ENCODE measurements around the gene CPD.
"Not testable (repeated sequence)": the region's sequence is repeated elsewhere in the genome, so short reads cannot be mapped to it uniquely, and the experiment has no call there.

Gene CPD

DNA sequence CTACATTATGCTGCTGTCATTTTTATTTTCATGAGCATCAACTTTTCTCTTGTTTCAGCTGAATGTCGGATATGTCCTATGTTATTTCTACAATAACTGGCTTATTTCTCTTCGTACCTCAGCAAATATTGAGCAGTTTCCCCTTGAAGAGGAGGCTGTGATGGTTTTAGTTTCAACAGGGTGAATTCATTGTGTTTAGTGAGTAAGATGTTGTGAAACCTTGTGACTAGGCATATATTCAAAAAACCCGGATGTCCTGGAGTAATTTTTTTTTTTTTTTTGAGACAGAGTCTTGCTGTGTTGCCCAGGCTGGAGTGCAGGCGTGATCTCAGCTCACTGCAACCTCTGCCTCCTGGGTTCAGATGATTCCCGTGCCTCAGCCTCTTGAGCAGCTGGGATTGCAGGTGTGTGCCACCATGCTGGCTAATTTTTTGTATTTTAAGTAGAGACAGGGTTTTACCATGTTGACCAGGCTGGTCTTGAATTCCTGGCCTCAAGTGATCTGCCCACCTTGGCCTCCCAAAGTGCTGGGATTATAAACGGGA is 11.1 kb downstream of the CPD start:
- Mint-ChIP-seq H3K36me3 (ENCODE audit: low read depth) (peaks cover 62% of the 10 kb centered on the region), H3K4me3 (no peak overlapping the region), H3K9me3 (no peaks in the 10 kb centered on the region), H3K27ac (no peak overlapping the region), H3K4me1 (ENCODE audit: low read depth) (no peaks in the 10 kb centered on the region), H3K27me3 (no peaks in the 10 kb centered on the region)

DNA sequence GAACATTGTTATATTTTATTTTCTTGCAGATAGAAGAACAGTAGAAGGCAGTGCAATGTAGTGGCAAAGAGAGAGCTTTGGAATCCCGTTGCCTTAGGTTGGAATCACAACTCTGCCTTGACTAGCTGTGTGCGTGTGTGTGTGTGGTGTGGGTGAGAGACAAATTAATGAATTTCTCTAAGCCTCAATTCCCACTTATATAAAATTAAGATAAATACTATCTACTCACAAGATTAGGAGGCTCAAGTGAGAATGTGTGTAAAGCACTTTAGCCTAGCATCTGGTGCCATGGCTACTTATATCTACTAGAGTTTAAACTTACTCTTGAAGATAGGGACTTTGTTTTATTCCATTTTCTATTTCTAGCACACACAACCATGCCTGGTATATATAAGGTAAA is 12.8 kb downstream of the CPD start:
- Mint-ChIP-seq H3K36me3 (ENCODE audit: low read depth) (peaks cover 54% of the 10 kb centered on the region), H3K27me3 (no peaks in the 10 kb centered on the region), H3K9me3 (no peaks in the 10 kb centered on the region), H3K4me1 (ENCODE audit: low read depth) (no peaks in the 10 kb centered on the region), H3K4me3 (no peak overlapping the region), H3K27ac (no peak overlapping the region)

DNA sequence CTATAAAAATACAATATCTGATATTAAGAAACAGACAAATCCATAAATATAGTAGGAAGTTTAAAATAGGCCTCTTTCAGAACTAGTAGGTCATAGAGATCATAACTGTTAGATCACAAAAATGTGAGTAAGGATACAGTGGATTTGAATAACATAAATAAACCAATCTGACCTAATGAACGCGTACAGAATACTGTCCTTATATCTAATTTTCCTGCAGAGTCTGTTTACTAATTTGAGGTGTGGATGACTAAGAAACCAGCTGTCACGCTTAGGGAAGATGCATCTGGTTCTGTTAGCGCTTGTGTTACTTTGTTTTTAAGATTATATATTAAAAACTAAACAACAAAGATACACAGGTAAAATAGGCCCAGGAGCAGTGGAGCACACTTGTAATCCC is 14.8 kb downstream of the CPD start:
- Mint-ChIP-seq H3K4me1 (ENCODE audit: low read depth) (peaks cover 4% of the 10 kb centered on the region), H3K27ac (no peak overlapping the region), H3K36me3 (ENCODE audit: low read depth) (peaks cover 46% of the 10 kb centered on the region), H3K9me3 (no peaks in the 10 kb centered on the region), H3K27me3 (no peaks in the 10 kb centered on the region), H3K4me3 (no peak overlapping the region)

DNA sequence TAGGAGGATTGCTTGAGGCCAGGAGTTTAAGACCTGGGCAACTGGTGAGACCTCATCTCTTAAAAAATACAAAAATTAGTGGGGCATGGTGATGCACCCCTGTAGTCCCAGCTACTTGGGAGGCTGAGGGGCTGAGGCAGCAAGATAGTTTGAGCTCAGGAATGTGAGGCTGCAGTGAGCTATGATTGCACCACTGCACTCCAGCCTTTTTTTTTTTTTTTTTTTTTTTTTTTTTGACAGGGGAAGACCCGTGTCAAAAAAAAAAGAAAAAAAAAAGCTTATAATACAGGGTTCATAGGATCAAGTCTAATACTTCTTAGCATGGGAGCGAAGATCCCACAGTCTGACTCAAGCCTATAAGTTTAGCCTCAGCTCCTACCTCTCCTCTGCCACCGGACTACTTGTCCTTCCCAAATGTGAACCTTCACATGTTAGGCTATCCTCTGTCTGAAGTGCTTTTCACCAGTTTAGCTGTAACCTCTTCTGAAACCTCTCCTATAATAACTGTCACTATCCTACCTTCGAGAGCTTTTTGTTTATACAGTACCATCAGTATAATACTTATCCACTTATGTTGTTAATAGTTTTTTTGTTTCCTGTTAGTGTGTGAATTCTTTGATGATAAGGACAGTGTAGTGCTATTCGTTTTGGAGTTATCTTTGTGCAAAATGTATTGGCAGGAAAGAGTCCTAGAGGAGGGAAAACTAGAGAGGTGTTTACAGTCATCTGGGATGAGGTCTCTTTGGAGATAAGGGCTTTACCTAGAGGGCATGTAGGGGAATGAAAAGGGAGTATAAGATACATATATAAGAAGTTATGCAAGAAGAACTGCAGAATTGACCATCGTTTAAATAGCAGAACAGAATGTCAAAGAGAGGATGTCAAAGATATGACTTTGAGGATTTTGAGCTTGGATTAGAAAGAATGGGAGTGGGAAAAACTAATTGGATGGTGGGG is 15.5 kb downstream of the CPD start:
- H3K27ac Mint-ChIP-seq: no peak overlapping the region
- peaks cover 4% of the 10 kb centered on the region for H3K4me1 Mint-ChIP-seq (ENCODE audit: low read depth)
- H3K27me3 Mint-ChIP-seq: no peaks in the 10 kb centered on the region
- H3K36me3 Mint-ChIP-seq (ENCODE audit: low read depth): peaks cover 46% of the 10 kb centered on the region
- H3K9me3 Mint-ChIP-seq: no peaks in the 10 kb centered on the region
- no peak overlapping the region for H3K4me3 Mint-ChIP-seq

DNA sequence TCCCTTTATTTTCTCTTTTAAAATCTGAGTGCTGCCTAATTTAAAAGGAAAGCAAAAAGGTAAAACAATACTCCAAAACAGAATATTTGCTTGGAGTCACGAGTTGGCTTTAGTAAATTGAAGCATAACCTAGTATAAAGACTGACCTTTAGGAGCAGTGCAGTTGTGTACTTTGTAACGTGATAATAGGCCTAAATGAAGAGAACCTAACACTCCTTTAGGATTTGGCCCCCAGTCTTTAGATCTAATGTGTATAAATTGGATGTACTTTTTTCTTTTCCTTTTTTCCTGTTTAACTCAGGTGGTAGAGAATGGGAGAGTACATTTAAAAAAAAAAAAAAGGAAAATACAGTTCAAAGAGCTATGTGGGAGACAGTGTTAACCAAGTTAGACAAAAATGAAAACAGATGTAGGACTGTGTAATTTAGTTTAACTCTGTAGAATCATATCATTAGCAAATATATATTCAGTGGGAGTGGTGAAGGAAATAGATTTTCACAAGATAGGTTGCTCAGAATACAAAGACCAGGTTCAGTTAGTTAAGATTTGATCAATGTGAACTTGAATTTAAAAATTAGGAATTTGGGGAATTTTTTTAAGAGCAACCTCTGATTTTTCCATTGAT is 16.8 kb downstream of the CPD start:
- peaks cover 40% of the 10 kb centered on the region for H3K36me3 Mint-ChIP-seq (ENCODE audit: low read depth)
- H3K9me3 Mint-ChIP-seq: no peaks in the 10 kb centered on the region
- no peak overlapping the region for H3K4me3 Mint-ChIP-seq
- H3K27ac Mint-ChIP-seq: no peak overlapping the region
- peaks cover 4% of the 10 kb centered on the region for H3K4me1 Mint-ChIP-seq (ENCODE audit: low read depth)
- H3K27me3 Mint-ChIP-seq: no peaks in the 10 kb centered on the region

DNA sequence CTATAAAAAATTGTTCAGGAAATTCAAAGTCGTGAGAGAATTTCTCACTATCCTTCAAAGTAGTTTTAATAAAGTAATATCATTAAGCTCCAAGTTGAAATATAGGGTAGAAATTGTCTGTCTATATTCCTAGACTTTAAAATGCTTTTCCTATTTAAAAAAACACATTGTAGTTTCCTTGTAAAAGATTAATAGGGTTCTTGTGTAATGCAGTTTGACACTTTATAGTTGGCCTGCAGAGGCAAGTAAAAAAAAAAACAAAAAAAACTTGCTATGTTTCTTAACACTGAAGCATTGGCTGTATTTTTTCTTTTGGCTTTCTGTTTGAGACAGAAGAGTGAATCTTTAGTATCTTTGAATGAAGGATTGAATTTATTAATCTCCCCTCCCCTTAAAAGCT is 17.4 kb downstream of the CPD start:
- no peak overlapping the region for H3K4me3 Mint-ChIP-seq
- H3K4me1 Mint-ChIP-seq (ENCODE audit: low read depth): peaks cover 4% of the 10 kb centered on the region
- peaks cover 39% of the 10 kb centered on the region for H3K36me3 Mint-ChIP-seq (ENCODE audit: low read depth)
- no peaks in the 10 kb centered on the region for H3K27me3 Mint-ChIP-seq
- no peak overlapping the region for H3K27ac Mint-ChIP-seq
- H3K9me3 Mint-ChIP-seq: no peaks in the 10 kb centered on the region

DNA sequence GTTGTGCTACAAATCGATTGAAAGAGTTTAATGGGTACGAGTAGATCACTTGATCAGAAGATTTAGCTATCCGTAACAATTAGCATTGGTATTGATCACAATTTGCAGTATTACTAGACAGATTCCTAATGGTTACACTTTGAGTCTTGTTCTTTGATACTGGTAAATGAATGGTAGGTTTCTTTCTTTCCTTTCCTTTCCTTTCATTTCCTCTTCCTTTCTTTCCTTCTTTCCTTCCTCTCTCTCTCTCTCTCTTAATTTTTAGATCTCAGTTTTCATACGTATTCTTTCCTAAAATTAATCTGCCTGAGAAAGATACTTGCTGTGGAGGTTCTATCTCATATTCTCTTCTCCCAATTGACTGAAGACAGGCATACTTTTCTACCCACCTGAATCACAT is 17.9 kb downstream of the CPD start:
- no peaks in the 10 kb centered on the region for H3K9me3 Mint-ChIP-seq
- H3K27me3 Mint-ChIP-seq: no peaks in the 10 kb centered on the region
- no peak overlapping the region for H3K4me3 Mint-ChIP-seq
- H3K27ac Mint-ChIP-seq: no peak overlapping the region
- H3K36me3 Mint-ChIP-seq (ENCODE audit: low read depth): peaks cover 39% of the 10 kb centered on the region
- H3K4me1 Mint-ChIP-seq (ENCODE audit: low read depth): peaks cover 4% of the 10 kb centered on the region

DNA sequence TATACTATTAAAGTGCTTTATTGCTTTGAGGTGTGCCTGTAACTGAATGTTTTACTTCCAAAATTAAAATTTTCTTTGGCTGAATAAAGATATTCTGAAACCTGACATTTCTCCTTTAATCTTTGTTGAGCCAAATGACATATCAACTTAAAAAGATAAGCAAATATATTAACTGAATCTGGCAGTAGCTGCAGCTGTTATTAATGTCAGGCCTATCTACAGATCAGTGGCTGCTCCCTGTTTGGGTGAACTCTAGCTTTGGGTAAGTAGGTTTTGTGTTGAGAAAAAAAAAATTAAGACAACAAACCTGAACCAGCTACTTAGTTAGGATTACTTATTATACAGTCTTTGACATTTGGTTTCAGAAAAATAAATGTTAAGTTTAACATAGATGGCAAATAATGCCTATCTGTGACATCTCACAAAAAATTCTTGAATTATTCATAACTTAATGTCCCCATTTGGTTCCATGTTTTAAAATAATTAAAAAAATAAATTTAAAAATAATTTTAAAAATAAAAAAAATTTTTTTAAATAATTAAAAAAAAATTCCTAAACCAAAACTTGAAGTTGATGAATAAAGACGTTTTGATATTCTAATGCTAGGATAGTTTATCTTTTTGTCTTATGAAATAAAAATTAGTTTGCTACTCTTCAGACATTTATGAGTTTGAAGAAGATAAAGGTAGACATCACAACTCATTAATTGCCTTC is 19.8 kb downstream of the CPD start:
- Mint-ChIP-seq H3K36me3 (ENCODE audit: low read depth) (peaks cover 42% of the 10 kb centered on the region), H3K27ac (no peak overlapping the region), H3K27me3 (no peaks in the 10 kb centered on the region), H3K4me1 (ENCODE audit: low read depth) (peaks cover 13% of the 10 kb centered on the region), H3K9me3 (peaks cover 2% of the 10 kb centered on the region), H3K4me3 (no peak overlapping the region)

DNA sequence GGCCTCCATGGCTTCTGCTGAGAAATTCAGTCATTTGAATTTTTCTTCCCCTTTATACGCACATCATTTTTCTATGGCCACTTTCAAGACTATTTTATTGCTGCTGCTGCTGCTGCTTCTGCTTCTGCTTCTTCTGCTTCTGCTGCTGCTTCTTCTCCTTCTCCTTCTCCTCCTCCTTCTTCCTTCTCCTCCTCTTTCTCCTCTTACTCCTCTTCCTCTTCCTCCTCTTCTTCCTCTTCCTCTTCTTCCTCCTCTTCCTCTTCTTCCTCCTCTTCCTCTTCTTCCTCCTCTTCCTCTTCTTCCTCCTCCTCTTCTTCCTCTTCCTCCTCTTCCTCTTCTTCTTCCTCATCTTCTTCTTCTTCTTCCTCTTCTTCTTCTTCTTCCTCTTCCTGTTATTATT is 22.4 kb downstream of the CPD start:
- H3K36me3 Mint-ChIP-seq (ENCODE audit: low read depth): peaks cover 36% of the 10 kb centered on the region
- H3K27ac Mint-ChIP-seq: peak overlapping the region; percentile 15
- H3K4me1 Mint-ChIP-seq (ENCODE audit: low read depth): peaks cover 25% of the 10 kb centered on the region
- no peak overlapping the region for H3K4me3 Mint-ChIP-seq
- H3K27me3 Mint-ChIP-seq: no peaks in the 10 kb centered on the region
- peaks cover 4% of the 10 kb centered on the region for H3K9me3 Mint-ChIP-seq

DNA sequence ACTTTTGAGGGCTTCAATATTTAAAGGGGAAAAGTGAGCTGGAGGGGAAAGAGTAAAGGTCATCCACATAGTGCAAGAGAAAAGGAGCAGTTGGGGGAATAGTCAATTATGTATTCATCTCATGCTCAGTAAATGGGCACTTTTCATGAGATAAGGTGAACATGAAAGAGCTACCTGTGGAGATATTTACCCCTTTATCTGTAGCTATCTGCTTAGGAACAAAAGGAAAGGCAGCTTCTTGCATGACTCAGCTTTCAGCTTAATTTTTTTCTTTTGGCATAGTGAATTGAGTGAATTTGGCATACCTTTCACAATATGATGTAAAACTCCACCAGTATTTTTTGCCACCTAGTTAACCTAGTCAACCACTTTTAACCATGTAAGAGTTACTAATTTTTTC is 26.4 kb downstream of the CPD start:
- no peaks in the 10 kb centered on the region for H3K27me3 Mint-ChIP-seq
- peaks cover 55% of the 10 kb centered on the region for H3K36me3 Mint-ChIP-seq (ENCODE audit: low read depth)
- H3K27ac Mint-ChIP-seq: peak overlapping the region; percentile 40
- peaks cover 36% of the 10 kb centered on the region for H3K4me1 Mint-ChIP-seq (ENCODE audit: low read depth)
- H3K9me3 Mint-ChIP-seq: peaks cover 4% of the 10 kb centered on the region
- H3K4me3 Mint-ChIP-seq: no peak overlapping the region

DNA sequence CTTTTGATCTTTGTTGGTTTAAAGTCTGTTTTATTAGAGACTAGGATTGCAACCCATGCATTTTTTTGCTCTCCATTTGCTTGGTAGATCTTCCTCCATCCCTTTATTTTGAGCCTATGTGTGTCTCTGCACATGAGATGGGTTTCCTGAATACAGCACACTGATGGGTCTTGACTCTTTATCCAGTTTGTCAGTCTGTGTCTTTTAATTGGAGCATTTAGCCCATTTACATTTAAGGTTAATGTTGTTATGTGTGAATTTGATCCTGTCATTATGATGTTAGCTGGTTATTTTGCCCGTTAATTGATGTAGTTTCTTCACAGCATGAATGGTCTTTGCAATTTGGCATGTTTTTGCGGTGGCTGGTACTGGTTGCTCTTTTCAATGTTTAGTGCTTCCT is 31.9 kb downstream of the CPD start:
- Mint-ChIP-seq H3K4me1 (ENCODE audit: low read depth) (peaks cover 60% of the 10 kb centered on the region), H3K36me3 (ENCODE audit: low read depth) (peaks cover 49% of the 10 kb centered on the region), H3K27ac (peak overlapping the region; percentile 34)
- H3K27me3 Mint-ChIP-seq, H3K9me3 Mint-ChIP-seq, H3K4me3 Mint-ChIP-seq: not testable (repeated sequence)

DNA sequence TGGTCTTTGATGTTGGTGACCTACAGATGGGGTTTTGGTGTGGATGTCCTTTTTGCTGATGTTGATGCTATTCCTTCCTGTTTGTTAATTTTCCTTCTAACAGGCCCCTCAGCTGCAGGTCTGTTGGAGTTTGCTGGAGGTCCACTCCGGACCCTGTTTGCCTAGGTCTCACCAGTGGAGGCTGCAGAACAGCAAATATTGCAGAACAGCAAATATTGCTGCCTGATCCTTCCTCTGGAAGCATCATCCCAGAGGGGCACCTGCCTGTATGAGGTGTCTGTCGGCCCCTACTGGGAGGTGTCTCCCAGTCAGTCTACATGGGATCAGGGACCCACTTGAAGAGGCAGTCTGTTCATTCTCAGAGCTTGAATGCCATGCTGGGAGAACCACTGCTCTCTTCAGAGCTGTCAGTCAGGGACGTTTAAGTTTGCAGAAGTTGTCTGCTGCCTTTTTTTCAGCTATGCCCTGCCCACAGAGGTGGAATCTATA is 33.3 kb downstream of the CPD start:
- H3K4me3 Mint-ChIP-seq, H3K9me3 Mint-ChIP-seq, H3K27me3 Mint-ChIP-seq, H3K27ac Mint-ChIP-seq: not testable (repeated sequence)
- Mint-ChIP-seq H3K4me1 (ENCODE audit: low read depth) (peaks cover 67% of the 10 kb centered on the region), H3K36me3 (ENCODE audit: low read depth) (peaks cover 52% of the 10 kb centered on the region)

DNA sequence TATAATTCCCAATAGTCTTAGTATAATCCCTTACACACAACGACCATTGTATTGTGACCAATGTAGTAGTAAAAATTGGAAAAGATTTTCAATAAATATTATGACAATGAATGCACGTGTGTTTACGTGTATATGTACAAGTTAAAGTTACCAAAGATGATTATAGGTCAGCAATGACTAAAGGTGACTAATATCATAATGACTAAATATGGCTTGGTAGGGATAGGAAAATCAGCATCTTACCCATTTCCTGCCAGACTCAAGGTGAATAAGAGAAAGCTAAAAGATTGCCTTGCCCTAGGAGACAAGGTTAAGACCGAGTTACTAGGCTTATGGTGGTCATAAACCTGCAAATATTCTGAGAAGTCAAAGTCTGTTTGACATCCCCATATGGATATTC is 34.4 kb downstream of the CPD start:
- H3K36me3 Mint-ChIP-seq (ENCODE audit: low read depth): peaks cover 48% of the 10 kb centered on the region
- H3K27ac Mint-ChIP-seq: peak overlapping the region; percentile 85
- H3K4me1 Mint-ChIP-seq (ENCODE audit: low read depth): peaks cover 63% of the 10 kb centered on the region
- peak overlapping the region; percentile 35 for H3K4me3 Mint-ChIP-seq
- H3K27me3 Mint-ChIP-seq: no peaks in the 10 kb centered on the region
- H3K9me3 Mint-ChIP-seq: peaks cover 3% of the 10 kb centered on the region

DNA sequence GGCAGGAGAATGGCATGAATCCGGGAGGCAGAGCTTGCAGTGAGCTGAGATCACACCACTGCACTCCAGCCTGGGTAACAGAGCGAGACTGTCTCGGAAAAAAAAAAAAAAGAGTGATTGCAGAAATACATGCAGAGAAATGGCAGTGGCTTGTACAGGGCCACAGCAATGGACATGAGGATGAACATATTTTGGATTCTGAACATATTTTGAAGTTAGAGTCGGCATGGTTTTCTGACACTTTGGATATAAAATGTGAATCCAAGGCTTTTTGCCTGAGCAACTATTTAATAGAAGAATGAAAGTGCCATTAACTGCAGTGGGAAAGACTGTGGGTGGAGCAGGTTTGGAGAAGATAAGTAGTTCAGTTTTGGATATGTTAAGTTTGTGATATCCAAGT is 35.8 kb downstream of the CPD start:
- peak overlapping the region; percentile 46 for H3K27ac Mint-ChIP-seq

DNA sequence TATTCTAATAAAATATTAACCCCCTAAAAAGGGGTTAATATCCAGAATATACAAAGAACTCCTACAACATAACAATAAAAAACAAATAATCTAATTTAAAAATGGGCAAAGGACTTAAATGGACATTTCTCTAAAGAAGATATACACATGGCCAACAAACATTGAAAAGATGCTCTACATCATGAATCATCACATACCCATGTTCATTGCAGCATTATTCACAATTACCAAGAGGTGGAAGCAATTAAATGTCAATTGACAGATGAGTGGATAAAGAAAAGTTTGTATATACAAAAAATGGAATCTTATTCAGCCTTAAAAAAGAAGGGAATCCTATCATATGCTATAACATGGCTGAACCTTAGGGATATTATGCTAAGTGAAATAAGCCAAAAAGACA is 36.8 kb downstream of the CPD start:
- H3K27ac Mint-ChIP-seq: no peak overlapping the region
- H3K4me1 Mint-ChIP-seq (ENCODE audit: low read depth): peaks cover 53% of the 10 kb centered on the region
- no peaks in the 10 kb centered on the region for H3K27me3 Mint-ChIP-seq
- H3K9me3 Mint-ChIP-seq: peaks cover 3% of the 10 kb centered on the region
- no peak overlapping the region for H3K4me3 Mint-ChIP-seq
- H3K36me3 Mint-ChIP-seq (ENCODE audit: low read depth): peaks cover 31% of the 10 kb centered on the region

More for the DNA sequence above, 35.8 kb downstream of the CPD start:
- Mint-ChIP-seq H3K4me3 (no peak overlapping the region), H3K9me3 (peaks cover 3% of the 10 kb centered on the region), H3K4me1 (ENCODE audit: low read depth) (peaks cover 53% of the 10 kb centered on the region), H3K36me3 (ENCODE audit: low read depth) (peaks cover 36% of the 10 kb centered on the region), H3K27me3 (no peaks in the 10 kb centered on the region)
